HG03108 (cell line): ENCODE data around the gene NABP1.
"Not testable (repeated sequence)": the region's sequence is repeated elsewhere in the genome, so short reads cannot be mapped to it uniquely, and the experiment has no call there.

ENCODE experiments used
- ATAC-seq: cut with Tn5 transposase; IDR thresholded peaks from one replicate; pipeline ENCODE4 v1.9.1; 2021; ENCODE audit warnings: moderate library complexity; ENCODE audit not compliant: unreplicated experiment

NABP1 gene

GRCh38 chr2:191677646-191678436, at the start of gene NABP1:
TSS of gene NABP1 (plus strand) at chr2:191678136. CDS start at chr2:191678615, 479 bp downstream.
- ATAC-seq: peak; percentile 66

- no peak for ATAC-seq
These were observed 48.9 kb upstream of the NABP1 start for GRCh38 chr2:191629001-191629453.

GRCh38 chr2:191629976-191630712, 47.8 kb upstream of the NABP1 start:
- no peak for ATAC-seq

- ATAC-seq: no peak
These were observed 46.2 kb upstream of the NABP1 start for GRCh38 chr2:191631754-191632153.

- no peak for ATAC-seq
These were observed 45.5 kb upstream of the NABP1 start for GRCh38 chr2:191632426-191632825.

GRCh38 chr2:191634791-191635190, 43.1 kb upstream of the NABP1 start:
- ATAC-seq: no peak

- peak; percentile 60 for ATAC-seq
These were observed 42.4 kb upstream of the NABP1 start for GRCh38 chr2:191635333-191636234.

- ATAC-seq: no peak
These were observed 41.7 kb upstream of the NABP1 start for GRCh38 chr2:191636235-191636543.

- ATAC-seq: no peak
These were observed 41.4 kb upstream of the NABP1 start for GRCh38 chr2:191636586-191636985.

- ATAC-seq: peak; percentile 73
These were observed 40.5 kb upstream of the NABP1 start for GRCh38 chr2:191637182-191638078.

- ATAC-seq: peak; percentile 10
These were observed 39.7 kb upstream of the NABP1 start for GRCh38 chr2:191638079-191638801.

- ATAC-seq: peak; percentile 33
These were observed 39.1 kb upstream of the NABP1 start for GRCh38 chr2:191638802-191639172.

- no peak for ATAC-seq
These were observed 36.3 kb upstream of the NABP1 start for GRCh38 chr2:191641609-191642008.

- ATAC-seq: no peak
These were observed 35.4 kb upstream of the NABP1 start for GRCh38 chr2:191642541-191642940.

GRCh38 chr2:191643429-191643828, 34.5 kb upstream of the NABP1 start:
- no peak for ATAC-seq

- not testable (repeated sequence) for ATAC-seq
These were observed 33.3 kb upstream of the NABP1 start for GRCh38 chr2:191644613-191645012.

- ATAC-seq: no peak
These were observed 32.9 kb upstream of the NABP1 start for GRCh38 chr2:191645032-191645431.

GRCh38 chr2:191645434-191646162, 32.3 kb upstream of the NABP1 start:
- no peak for ATAC-seq
